ENCODE results near the gene EFR3B.

GRCh38 chr2:25034081-25034480 is 7.8 kb upstream of the EFR3B start:
- TF ChIP-seq CTCF (IDR thresholded peaks at IDR 0.05) (no peak), EZH2 (IDR thresholded peaks at IDR 0.05) (no peak), EZH2phosphoT487 (IDR thresholded peaks at IDR 0.05) (no peak)

Data from neural progenitor cell (in vitro differentiated cells).